Stimulated activated effector memory CD8-positive, alpha-beta T cell treated with anti-CD3 and anti-CD28 coated beads, Interleukin-12 subunit alpha, Interleukin-12 subunit beta, amount 100 ng/mL, for 72 hours (primary cell): ENCODE results near the gene THOC1.

ENCODE experiments used
- ATAC-seq: fragments of 150-1000 bp; cut with Tn5 transposase; 2 replicates; pipeline ENCODE4 v1.10.0; 2021
- DNase-seq, 2 donors: peaks; one replicate each; pipeline ENCODE4 v3.0.0; 2021 to 2022; ENCODE audit warnings: low spot score in 2 of 2
- H3K27ac Mint-ChIP-seq: one replicate; pipeline ENCODE4 v1.8.0; 2022; ENCODE audit warnings: mild to moderate bottlenecking, mixed read lengths
- H3K36me3 Mint-ChIP-seq: one replicate; pipeline ENCODE4 v1.8.0; 2022; ENCODE audit warnings: mild to moderate bottlenecking, mixed read lengths
- H3K4me1 Mint-ChIP-seq: one replicate; pipeline ENCODE4 v1.8.0; 2022; ENCODE audit warnings: mixed read lengths
- H3K4me3 Mint-ChIP-seq: one replicate; pipeline ENCODE4 v1.8.0; 2022; ENCODE audit warnings: mild to moderate bottlenecking, mixed read lengths
- H3K9me3 Mint-ChIP-seq: one replicate; pipeline ENCODE4 v1.8.0; 2022; ENCODE audit warnings: mixed read lengths

The THOC1 gene

DNA sequence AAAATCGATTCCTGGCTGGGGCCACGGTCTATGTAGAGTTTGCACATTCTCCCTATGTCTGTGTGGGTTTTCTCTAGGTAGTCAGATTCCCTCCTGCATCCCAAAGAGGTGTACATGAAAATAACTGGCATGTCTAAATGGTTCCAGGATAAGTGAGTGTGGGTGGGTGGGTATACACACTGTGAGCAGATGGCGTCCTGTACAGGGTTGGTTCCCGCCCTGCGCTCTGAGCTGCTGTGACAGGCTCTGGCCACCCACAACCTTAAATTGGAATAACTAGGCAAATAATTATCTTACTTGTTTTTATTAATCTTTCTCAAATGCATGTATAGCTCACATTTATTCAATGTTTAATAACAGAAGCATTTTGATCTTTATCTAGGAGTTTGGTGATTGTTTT is 16.3 kb downstream of the THOC1 start:
- H3K4me1 Mint-ChIP-seq, result no peaks in the 10 kb centered on the region
- no peak overlapping the region for H3K4me3 Mint-ChIP-seq
- ATAC-seq, result no peak
- no peak for DNase-seq
- no peak overlapping the region for H3K27ac Mint-ChIP-seq
- peaks cover 100% of the 10 kb centered on the region for H3K36me3 Mint-ChIP-seq
- no peaks in the 10 kb centered on the region for H3K9me3 Mint-ChIP-seq

DNA sequence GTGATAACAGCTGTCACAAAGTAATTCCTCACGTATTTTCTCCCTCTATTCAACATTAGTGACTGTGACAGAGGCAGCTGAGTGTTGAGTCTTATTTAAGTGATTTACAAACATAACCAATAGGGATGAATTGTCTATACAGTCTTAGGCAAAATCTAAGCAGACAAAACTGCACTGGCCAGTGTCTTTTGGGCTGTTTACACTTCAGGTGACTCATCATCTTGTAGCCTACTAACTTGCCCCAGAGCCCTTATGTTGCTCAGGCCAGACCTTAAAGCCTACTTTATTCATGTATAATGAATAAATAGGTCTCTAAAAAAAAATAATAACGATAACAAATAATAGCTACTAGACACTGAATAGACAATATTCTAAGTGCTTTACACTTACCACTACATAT is 17.2 kb downstream of the THOC1 start:
- H3K4me1 Mint-ChIP-seq, result no peaks in the 10 kb centered on the region

DNA sequence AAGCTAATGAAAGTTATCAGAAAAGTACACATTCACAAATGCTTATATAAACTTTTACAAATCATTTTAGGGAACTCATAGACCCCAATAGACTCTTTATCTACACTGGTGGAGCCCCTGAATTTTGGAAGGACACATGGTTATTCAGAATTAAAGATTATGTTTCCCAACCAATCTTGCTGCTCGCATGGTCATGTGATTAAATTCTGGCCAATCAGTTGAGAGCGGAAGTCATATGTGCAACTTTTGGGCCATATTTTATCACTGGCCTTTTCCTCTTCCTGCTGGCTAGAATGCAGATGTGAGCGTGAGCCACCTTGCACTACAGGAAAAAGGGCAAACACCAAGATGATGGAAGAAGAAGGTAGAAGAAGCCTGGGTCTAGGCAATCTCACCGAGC is 19.8 kb downstream of the THOC1 start:
- Mint-ChIP-seq H3K4me3 (no peak overlapping the region), H3K4me1 (no peaks in the 10 kb centered on the region), H3K36me3 (peaks cover 100% of the 10 kb centered on the region), H3K9me3 (no peaks in the 10 kb centered on the region), H3K27ac (no peak overlapping the region)
- DNase-seq, result no peak
- no peak for ATAC-seq

More for the DNA sequence above, 17.2 kb downstream of the THOC1 start:
- no peak overlapping the region for H3K4me3 Mint-ChIP-seq
- H3K36me3 Mint-ChIP-seq, result peaks cover 100% of the 10 kb centered on the region
- H3K27ac Mint-ChIP-seq, result no peak overlapping the region
- ATAC-seq (no peak), DNase-seq (no peak)
- H3K9me3 Mint-ChIP-seq, result no peaks in the 10 kb centered on the region

DNA sequence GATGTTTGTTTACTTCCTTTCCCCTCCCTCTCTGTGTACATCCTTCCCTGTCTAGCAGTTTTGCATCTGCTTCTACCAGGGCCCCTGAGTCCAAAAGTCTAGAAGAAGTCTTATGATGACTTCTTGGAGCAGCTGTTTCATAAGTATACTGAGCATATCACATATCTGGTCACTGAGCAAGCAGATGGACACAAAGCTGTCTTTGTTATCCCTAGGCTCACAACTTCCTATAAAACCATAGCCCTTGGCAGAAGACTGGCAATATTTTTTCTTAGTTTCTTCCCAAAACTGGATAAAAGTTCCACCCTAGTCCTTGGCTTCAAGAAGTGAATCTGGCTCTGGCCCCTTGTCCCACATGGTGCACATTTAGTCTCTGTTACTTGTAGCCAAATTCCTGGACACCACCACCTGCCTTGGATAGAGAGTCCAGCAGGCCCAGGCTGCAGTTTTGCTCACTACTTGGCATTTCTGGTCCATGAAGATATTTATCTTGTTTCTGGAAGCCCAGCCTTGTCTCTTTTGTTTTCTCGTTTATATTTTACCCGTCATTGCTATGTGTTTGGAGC is 22.5 kb downstream of the THOC1 start:
- H3K9me3 Mint-ChIP-seq, result no peaks in the 10 kb centered on the region
- DNase-seq (no peak), ATAC-seq (no peak)
- no peaks in the 10 kb centered on the region for H3K4me1 Mint-ChIP-seq
- no peak overlapping the region for H3K4me3 Mint-ChIP-seq
- peaks cover 95% of the 10 kb centered on the region for H3K36me3 Mint-ChIP-seq
- peak overlapping the region; percentile 35 for H3K27ac Mint-ChIP-seq

DNA sequence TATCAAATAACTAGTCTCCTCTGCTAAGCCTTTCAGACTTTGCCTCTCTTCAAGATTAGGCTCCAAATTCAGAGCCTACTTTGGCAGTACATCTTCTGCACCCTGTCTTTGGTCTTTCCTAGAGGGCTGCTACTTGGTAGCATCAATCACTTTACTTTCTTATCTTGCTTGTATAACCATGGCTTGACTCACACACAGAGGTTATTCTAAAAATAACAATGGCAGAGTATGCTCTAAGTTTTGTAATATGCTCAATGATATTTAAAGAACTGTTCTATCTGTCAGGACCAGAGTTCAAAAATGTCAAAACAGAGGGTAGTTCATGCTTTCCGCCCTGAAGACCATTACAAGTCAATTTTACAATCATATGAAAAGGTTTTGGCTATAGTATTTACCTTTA is 27.7 kb downstream of the THOC1 start:
- DNase-seq, result no peak
- Mint-ChIP-seq H3K36me3 (peaks cover 52% of the 10 kb centered on the region), H3K4me1 (no peaks in the 10 kb centered on the region), H3K9me3 (no peaks in the 10 kb centered on the region), H3K4me3 (no peak overlapping the region), H3K27ac (no peak overlapping the region)
- ATAC-seq, result no peak

DNA sequence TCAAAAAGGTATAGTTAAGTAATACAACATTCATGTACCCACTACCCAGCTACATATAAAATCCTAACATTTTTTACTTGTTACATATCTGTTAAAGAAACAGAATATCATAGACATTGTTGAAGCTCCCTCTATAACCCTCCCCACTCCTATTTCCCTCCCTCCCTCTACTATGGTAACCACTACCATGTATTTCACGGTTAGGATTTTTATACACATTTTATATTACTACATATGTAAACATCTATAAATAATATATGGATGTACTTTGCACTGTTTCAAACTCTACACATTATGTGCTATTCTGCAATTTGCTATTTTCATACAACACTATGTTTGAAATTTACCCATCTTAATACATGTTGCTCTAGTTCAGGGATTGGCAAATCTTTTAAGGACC is 36.3 kb downstream of the THOC1 start:
- no peak overlapping the region for H3K4me3 Mint-ChIP-seq
- ATAC-seq (no peak), DNase-seq (no peak)
- H3K9me3 Mint-ChIP-seq, result no peaks in the 10 kb centered on the region
- H3K4me1 Mint-ChIP-seq, result no peaks in the 10 kb centered on the region
- H3K27ac Mint-ChIP-seq, result no peak overlapping the region
- peaks cover 22% of the 10 kb centered on the region for H3K36me3 Mint-ChIP-seq

DNA sequence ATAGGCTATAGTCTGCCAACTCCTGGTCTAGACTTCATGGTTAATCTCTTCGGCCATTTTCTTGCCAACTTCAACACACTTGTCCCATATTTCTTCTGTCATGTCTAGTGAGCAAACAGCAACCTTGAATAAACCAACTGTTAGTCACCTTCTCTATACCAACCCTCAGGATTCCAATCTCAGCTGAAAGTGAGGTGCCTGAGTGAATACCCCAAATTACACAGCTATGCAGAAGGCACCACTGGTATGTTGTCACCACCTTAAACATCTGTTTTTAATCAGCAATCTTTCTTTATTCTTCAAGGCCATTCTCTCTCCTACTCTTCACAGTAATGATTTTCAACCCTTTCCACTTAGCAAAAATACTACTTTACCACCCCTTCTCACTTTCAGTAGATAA is 39.3 kb downstream of the THOC1 start:
- Mint-ChIP-seq H3K9me3 (no peaks in the 10 kb centered on the region), H3K27ac (peak overlapping the region; percentile 20), H3K4me1 (no peaks in the 10 kb centered on the region), H3K36me3 (peaks cover 52% of the 10 kb centered on the region), H3K4me3 (no peak overlapping the region)
- DNase-seq (no peak), ATAC-seq (no peak)

DNA sequence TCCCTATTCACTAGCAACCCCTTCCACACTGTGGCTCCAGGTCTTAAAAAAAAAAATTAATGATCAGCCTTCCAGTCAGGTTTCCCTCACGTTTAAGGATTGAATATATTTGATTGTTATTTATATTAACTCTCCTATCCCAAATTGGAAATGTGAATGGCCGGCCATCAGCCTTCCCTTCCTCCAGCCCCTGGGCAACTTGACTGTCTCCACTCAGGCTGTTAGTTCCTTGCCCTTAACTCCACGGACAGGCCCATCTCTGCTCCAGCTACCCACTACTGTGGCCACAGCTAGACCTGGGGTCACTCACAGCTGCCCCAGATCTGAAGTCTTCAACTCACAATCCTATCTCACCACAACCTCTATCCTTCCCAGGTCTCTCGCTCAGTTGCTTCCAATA is 39.9 kb downstream of the THOC1 start:
- Mint-ChIP-seq H3K36me3 (peaks cover 56% of the 10 kb centered on the region), H3K27ac (peak overlapping the region; percentile 16), H3K9me3 (no peaks in the 10 kb centered on the region), H3K4me3 (no peak overlapping the region), H3K4me1 (no peaks in the 10 kb centered on the region)
- DNase-seq (no peak), ATAC-seq (no peak)

DNA sequence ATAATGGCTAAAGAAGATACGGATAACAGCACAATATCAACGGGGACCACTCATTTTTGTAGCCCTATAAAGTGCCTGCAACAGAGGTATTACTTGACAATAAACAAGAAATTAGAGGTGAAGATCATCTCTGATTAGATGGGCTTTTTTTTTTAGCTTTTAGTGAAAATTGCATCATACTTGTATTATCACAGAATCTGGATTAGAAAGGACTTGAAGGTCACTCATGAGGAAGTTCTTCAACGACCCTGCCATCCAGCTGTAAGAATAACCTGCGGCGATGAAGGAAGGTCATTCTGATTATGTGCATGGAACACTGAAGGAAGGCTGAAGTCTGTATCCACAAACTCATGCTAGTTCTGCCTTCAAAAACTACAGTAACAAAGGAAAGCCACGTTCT is 40.5 kb downstream of the THOC1 start:
- Mint-ChIP-seq H3K4me3 (no peak overlapping the region), H3K4me1 (no peaks in the 10 kb centered on the region), H3K9me3 (no peaks in the 10 kb centered on the region), H3K27ac (no peak overlapping the region), H3K36me3 (peaks cover 56% of the 10 kb centered on the region)
- DNase-seq (no peak), ATAC-seq (no peak)

DNA sequence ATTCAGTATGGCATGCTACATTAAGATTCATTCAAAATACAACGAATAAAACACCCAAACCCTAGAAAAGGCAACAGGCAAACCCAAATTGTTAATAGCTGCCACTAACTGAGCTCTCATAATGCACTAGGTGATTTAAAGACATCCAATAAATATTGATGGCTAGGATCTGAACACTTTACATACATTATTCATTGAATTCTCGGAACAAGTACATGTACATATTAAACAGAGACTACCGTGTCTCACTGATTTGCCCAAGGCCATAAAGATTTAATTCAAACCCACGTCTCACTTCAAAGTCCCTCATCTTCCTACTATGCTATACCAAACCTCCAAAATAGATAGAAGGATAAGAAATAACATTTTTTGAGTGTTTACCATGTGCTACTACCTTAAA is 42.1 kb downstream of the THOC1 start:
- no peak for ATAC-seq
- peaks cover 73% of the 10 kb centered on the region for H3K36me3 Mint-ChIP-seq
- no peaks in the 10 kb centered on the region for H3K9me3 Mint-ChIP-seq
- H3K27ac Mint-ChIP-seq, result no peak overlapping the region
- no peaks in the 10 kb centered on the region for H3K4me1 Mint-ChIP-seq
- no peak for DNase-seq
- no peak overlapping the region for H3K4me3 Mint-ChIP-seq

DNA sequence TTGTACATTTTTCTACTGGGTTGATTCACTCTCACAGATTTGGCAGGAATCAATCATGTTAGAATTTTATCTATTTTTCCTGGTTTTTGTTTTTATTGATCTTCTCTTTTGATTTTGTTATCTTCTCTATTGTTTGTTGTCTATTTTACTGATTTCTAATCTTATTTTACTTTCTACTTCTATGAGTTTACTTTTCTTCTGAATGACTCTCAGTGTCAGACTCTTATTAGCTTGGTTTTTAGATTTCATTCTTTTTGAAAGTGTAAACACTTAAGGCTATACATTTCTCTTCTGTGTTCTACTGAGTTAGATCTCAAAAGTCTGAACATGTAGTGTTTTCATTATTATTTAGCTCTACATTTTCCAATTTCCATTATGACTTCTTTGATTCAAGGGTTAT is 47.1 kb downstream of the THOC1 start:
- Mint-ChIP-seq H3K36me3 (peaks cover 93% of the 10 kb centered on the region), H3K9me3 (no peaks in the 10 kb centered on the region), H3K4me3 (no peak overlapping the region), H3K4me1 (peaks cover 6% of the 10 kb centered on the region), H3K27ac (peak overlapping the region; percentile 2)
- DNase-seq (no peak), ATAC-seq (no peak)

DNA sequence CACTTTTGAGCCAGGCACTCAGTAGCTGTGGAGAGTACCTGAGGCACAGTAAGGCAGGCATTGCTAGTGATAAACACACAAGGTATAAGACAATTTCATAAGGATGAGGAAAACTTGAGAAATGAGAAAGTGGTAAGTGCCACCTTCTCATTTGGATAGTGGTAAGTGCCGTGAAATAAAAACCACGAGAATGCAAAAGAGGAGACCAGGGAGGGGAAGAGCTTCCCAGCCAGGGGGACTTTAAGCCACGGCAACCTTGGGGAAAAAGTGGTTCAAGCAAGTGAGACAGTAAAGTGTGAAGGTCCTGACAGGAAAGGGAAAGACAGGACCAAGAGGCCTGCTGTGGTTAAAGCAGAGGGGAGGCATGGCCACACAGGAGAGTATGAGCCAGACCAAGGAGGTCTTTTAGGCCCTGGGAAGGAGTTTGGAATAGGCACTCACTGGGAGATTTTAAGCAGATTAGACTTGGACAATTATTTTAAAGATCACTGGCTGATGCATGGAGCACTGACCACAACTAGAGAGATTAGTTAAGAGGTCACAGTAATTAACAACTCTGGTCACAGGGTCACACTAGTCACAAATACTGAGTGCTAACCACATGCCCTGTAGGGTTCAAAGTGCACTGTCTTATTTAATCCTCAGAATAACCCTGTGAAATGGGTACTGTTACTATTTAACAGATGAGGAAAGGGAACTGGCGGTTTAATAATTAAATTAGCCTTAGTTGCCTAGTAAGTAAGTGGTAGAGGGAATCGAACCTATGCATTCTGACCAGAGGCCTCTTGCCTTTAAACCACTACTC is 50.1 kb downstream of the THOC1 start:
- Mint-ChIP-seq H3K4me3 (no peak overlapping the region), H3K36me3 (peaks cover 93% of the 10 kb centered on the region), H3K27ac (peak overlapping the region; percentile 18), H3K9me3 (no peaks in the 10 kb centered on the region), H3K4me1 (peaks cover 6% of the 10 kb centered on the region)
- DNase-seq (no peak), ATAC-seq (peak; percentile 39)

DNA sequence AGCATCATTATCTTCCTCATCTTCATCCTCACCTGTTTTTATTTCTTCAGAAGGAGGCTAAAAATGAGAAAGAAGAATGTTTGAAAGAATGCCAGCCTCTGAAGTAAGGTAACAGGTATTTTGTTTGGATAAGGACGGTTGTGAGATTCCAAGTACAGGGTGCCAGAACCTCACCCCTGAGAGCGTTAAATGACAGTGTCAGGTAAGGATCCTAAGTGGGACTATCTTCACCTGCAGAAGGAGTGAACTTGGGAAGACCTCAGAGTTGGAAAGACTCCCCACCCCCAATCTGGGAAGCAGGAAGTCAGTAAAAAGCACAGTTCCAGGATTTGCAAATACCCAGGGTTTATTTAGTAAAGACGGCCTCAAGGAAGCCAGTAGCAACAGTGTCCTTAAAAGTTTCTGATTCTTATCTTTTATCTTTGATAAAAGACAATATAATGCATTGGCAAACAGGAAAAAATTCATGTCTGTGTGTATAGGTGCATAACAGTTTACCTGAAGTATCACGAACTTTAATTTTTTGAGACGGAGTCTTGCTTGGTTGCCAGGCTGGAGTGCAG is 52.3 kb downstream of the THOC1 start:
- no peak for DNase-seq
- Mint-ChIP-seq H3K9me3 (no peaks in the 10 kb centered on the region), H3K27ac (no peak overlapping the region), H3K4me1 (peaks cover 6% of the 10 kb centered on the region), H3K4me3 (no peak overlapping the region), H3K36me3 (peaks cover 93% of the 10 kb centered on the region)
- no peak for ATAC-seq

DNA sequence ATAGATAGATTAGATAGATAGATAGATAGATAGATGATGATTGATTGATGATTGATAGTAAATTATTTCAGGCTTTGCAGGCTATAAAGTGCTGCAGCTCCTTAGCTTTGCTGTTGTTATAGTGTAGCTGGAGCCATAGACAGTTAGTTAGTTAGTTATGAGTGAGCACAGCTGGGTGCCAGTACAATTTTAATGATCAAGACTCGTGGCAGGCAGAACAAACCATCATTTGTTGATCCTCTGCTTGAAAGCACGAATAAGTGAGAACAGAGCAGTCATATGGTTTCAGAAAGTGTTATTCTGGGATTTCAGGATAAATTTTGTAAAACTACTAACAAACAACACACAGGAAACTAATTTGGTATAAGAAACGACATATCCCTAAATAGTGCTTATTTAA is 53.9 kb downstream of the THOC1 start:
- no peak for DNase-seq
- H3K27ac Mint-ChIP-seq, result peak overlapping the region; percentile 12
- ATAC-seq, result no peak

DNA sequence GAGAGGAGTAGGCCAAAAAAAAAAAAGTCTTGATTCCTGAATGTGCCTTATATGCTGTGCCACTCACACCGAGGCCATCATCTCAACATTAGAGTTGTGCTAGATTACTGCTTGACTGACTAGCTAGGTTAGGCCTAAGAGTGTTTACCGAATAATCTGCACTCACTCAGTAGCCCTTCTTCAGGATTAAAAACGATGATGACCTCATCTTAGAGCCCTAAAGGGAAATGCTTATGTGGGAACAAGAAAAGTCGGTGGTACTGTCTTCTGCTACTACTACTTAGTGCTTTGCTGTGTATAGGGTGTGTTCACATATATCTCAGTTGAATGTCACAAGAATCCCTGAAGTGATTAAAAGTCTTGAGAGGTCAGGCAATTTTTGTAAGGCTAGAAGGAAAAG is 54.3 kb downstream of the THOC1 start:
- peaks cover 6% of the 10 kb centered on the region for H3K4me1 Mint-ChIP-seq
- peak overlapping the region; percentile 12 for H3K27ac Mint-ChIP-seq
- DNase-seq (no peak), ATAC-seq (no peak)
- H3K4me3 Mint-ChIP-seq, result no peak overlapping the region
- no peaks in the 10 kb centered on the region for H3K9me3 Mint-ChIP-seq
- H3K36me3 Mint-ChIP-seq, result peaks cover 100% of the 10 kb centered on the region

More for the DNA sequence above, 53.9 kb downstream of the THOC1 start:
- Mint-ChIP-seq H3K4me3 (no peak overlapping the region), H3K36me3 (peaks cover 99% of the 10 kb centered on the region), H3K4me1 (peaks cover 6% of the 10 kb centered on the region), H3K9me3 (no peaks in the 10 kb centered on the region)

DNA sequence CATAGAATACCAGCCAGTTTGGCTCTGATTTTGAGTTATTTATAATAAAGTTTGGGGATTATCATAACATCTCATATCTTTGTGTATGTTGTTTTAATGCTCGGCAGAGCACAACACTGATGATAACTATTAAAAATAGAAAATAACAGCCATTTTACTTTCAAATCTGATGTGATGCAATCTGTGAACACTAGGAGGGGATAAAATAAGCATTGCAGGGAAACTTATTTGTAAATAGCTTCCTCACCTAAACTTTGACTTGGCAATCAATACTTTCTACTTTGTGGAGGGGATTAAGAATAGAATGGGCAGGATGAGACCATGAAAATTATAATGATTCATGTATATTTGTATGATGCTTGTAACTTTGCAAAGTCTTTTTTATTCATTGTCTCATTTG is 55.1 kb downstream of the THOC1 start:
- peak overlapping the region; percentile 14 for H3K27ac Mint-ChIP-seq
- no peak overlapping the region for H3K4me3 Mint-ChIP-seq
- H3K36me3 Mint-ChIP-seq, result peaks cover 100% of the 10 kb centered on the region
- no peaks in the 10 kb centered on the region for H3K9me3 Mint-ChIP-seq
- no peak for DNase-seq
- no peak for ATAC-seq
- H3K4me1 Mint-ChIP-seq, result peaks cover 5% of the 10 kb centered on the region
